Stimulated activated CD4-positive, alpha-beta T cell treated with anti-CD3 and anti-CD28 coated beads, Interleukin-15, amount 100 ng/mL, for 48 hours (primary cell): Measurements from ENCODE around the gene SRD5A1.

Experiments used
- DNase-seq, 2 donors: peaks; one replicate each; pipeline ENCODE4 v3.0.0-alpha.2; 2020; ENCODE audit warnings: low read depth in 2 of 2

SRD5A1 gene

DNA sequence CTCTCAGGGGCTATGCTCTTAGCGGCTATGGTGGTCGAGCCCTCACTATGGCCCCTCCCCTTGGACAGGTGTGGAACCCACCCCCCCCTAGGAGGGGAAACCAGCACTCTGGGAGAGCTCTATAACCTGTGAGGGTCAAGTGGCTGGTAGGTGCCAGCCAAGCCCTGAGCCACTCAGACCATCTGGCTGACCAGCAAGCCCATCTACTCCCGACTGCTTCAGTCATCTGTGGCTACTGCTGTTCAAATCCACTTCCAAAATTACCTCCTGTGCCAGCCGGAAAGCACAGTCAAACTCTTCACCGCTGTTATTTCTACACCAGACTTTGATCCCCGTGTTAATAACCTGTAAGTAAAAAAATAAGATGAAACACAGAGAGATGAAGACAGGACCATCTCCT lies 28.9 kb upstream of the SRD5A1 start:
- DNase-seq: no peak

DNA sequence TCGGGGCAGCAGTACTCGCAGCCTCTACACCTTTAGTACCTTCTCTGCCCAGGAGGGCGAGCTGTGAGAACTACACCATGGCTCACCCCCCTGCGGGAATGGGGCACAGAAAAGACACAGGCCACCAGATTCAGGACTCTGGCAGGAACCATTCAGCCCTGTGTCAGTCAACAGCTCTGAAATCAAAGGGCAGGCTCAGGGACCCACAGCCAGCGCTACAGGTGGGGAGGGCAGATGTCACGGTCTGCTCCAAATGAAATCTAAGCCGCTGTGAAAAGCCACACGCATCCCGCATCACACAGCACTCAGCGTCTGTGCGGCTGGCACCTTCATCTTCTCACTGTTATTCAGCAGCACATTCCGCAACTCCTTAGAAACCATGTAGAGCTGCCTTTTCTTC lies 28.3 kb upstream of the SRD5A1 start:
- no peak for DNase-seq

DNA sequence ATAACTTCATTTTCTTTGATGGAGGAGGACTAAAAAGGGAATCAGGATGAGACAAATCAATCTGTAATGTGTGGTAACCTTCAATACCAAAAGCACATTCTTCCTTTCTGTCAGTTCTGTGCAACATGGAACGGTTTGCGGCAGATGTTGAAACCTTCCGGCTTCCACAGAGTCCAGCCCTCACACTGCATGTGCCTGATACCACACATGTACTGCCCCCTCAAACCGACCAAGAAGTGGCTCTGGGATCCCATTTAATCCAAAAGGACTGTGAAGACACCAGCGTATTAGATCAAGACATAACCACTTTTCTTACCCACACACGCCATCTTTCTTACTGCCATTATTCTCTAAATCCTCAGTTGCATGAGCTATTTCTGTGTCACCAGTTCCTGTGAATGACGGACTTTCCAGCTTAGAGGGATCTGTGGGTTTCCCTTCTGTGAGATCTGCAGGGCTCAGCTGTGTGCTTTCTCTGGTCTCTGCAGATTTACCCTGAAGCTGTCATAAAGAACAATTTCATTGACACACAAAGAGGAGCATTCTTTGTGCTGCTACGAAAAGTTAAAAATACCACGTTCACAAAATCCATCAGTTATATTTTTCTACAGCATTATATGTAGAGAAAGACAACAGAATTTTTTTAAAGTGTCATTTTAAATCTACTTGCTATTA lies 26.2 kb upstream of the SRD5A1 start:
- no peak for DNase-seq

DNA sequence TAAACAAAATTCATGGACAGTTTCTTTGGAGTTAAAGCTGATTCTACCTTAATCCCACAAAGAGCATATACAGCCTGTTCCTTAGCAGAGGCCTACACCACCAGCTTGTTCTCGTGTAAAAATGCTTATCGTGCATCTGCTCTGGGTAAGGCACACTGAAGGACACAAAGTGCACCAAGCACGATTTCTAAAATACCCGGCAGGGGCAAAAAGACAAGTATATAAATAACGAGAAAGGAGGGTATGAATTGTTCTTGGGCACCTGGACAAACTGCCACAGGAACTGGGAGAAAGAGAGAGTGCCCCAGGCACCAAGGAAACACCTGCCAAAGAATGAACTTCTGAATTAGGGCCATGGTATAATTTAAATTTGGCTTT lies 25.7 kb upstream of the SRD5A1 start:
- DNase-seq: no peak

- no peak for DNase-seq
Observed at GRCh38 chr5:6608016-6608415, 25.2 kb upstream of the SRD5A1 start.

DNA sequence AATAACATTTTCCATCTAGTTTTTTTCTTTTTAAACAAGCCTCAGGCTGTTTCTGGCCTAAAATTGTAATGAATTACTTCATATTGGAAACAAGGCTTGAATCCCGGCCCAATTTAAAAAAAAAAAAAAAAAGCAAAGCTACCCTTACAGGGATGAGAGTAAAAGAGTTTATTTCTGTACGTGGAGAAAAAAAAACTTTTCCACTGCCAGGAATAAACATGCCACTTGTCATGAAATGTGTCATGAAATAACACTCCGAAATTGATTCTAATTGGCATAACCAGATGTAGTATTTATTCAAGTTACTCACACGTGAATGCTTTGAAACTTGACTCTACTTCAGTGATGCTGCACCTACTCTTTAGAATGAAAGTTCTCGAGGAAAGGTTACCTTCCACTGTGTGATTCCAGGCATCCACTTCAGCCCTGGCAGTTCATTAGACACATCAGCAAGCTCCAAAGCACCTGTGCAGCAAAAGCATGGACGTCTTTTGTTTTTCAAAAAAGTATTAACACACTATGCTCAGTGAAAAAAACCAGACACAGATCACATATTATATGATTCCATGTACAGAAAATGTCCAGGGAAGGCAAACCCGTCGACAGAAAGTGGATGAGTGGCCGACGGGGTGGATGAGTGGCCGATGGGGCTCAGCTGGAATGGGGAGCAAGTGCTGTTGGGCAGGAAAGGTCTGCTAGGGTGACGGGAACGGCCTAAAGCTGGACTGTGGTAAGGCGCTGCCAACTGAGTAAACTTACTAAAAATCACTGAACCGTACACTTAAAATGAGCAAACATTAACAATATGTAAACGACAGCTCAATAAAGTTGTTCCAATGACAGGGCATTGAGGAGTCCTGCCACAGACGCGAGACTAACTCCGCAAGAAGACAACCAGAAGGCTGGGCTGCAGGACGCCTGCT lies 21.6 kb upstream of the SRD5A1 start:
- DNase-seq: no peak

DNA sequence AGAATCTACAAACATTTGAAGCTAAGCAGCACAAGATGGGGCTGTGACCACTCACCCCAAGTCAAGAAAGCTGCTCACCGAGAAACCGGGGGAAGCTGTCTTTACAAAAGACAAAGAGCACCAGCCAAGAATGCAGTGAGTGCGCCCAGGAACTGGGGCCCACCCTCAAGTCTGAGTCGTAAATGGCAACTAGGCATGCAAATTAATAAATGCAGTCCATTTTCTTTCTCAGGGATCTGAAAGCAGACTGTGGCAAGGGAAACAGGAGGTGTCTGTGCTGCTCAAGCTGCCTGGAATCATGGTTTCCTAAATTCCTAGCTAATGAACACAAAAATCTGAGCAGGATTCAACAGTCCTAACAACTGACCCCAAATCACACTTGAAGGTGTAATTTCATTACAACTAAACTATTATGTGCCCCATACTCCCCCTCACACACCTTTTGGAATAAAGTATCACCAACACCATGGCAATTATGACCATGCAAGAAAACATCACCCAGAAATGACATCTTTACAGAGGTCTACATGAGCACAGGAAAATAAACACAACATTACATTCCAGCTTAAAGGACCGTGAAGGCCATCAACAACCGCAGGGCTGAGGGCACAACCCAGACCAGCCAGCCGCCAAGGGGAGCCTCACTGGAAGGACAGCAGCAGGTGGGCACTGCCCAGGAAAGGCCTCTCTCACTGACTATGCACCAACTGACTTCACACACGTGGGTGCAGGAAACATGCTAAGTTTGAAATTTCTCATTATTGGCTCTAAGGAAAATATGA lies 18.0 kb upstream of the SRD5A1 start:
- no peak for DNase-seq

- DNase-seq: no peak
Observed at GRCh38 chr5:6616632-6617031, 16.6 kb upstream of the SRD5A1 start.

DNA sequence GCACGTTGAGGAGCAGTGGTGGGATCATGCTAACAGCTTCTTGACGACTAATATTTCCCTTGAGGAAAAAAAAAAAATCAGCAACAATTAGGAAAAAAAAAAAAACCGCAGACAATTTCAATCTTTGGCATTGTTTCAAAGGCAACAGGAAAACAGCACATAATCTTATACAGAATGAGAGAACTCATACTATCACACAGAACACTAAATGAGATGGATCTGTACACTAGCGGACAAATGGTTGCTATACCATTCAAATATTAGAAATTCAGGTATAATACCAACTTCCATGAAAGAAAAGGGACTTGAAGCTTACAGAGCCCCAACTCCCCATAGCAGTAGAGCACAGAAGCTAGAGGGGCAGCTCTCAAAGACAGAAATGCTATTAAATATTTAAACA lies 10.0 kb upstream of the SRD5A1 start:
- DNase-seq: no peak

DNA sequence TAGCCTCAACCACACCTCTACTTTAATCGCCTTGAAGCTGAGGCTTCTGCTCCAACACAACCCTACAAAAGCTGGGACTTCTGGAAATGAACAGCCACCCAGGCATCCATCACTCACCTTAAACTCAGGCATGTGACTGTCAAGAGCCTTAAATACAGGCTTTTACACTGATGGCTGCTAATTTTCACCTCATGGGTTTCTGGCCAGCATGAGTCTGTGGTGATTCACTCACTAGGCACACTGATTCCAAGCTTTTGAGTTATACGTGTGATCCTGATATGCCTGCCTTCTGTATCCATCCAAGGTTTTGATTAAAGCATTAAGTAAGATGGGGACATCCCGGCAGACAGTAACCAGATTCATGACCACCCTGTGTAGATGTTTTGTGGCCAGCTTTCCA lies 9.3 kb upstream of the SRD5A1 start:
- DNase-seq: no peak

DNA sequence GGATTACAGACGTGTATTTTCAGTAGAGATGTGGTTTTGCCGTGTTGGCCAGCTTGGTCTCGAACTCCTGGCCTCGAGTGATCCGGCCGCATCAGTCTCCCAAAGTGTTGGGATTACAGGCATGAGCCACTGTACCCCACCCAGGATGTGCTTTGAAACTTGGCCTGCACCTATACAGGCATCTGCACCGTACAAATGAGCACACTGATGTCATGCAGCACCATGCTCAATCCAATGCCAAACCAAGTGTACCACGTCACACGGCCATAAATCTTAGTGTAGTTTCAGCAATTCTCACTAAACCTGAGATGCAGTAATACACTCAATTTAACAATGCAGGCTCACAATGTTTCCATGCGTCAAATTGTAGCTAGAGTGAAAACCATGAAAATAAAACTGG lies 6.7 kb upstream of the SRD5A1 start:
- no peak for DNase-seq

DNA sequence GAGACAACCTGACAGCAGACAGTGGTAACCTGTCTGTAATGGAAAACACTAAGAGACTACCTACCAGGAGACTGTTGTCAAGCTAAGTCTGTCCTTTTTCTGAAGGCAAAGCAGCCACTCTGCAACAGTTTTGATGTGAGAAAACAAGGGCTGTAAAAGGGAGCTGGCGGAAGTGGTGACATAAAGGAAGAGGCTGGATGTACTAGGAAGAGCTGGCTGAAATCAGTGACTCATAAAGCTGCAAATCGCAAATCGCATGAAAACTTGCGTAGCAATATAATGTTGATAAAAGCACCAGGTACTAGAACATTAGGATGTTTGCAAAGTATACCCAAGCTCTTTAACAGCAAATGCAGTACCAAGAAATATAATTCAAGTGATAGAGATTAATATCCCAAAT lies 1.8 kb upstream of the SRD5A1 start:
- DNase-seq: no peak

DNA sequence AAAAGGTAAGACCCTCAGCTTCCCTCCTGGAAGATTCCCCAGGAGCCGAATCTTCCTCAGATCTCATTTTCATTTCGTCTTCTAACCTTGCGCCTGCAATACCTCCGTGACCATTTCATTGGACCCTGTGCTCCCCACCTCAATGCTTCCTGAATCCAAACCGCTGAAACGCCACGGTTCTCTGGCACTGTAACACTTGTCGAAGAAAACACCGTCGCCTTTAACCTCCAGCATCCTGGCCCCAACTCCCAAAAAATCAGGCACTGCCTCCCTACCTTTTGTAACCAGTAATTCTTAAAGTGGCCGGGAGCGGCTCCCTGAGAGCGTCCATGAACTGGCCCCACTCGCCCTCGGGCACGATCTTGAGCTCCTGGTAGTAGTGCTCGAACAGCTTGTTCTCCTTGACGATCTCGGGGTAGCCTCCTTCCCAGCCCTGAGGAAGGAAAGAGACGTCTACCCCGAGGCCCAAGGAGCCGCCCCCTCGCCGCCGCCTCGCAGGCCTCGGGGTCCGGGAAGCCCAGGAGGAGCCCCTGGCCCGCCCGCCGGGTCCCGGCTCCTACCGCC lies 834 bp upstream of the SRD5A1 start:
- no peak for DNase-seq

DNA sequence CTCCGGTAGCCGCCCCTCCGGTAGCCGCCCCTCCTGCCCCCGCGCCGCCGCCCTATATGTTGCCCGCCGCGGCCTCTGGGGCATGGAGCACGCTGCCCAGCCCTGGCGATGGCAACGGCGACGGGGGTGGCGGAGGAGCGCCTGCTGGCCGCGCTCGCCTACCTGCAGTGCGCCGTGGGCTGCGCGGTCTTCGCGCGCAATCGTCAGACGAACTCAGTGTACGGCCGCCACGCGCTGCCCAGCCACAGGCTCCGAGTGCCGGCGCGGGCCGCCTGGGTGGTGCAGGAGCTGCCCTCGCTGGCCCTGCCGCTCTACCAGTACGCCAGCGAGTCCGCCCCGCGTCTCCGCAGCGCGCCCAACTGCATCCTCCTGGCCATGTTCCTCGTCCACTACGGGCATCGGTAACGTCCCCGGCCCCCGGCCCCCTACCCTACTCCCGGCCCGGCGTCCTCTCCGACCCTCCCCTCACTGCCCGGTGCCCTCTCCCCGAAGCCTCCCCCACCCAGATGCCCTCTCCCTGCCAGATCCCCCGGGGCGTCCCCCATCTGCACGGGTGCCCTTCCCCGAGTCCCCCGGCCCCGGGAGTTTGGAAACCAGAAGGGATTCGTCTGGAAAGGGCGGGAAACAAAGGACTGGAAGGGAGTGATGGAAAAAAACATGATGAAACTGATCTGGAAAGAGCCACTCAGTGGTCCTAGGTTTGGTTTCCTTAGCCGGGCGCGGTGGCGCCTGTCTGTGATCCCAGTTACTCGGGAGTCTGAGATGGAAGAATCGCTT lies 417 bp downstream of the SRD5A1 start:
- peak in 1 of 2 donors; percentile 20 for DNase-seq

DNA sequence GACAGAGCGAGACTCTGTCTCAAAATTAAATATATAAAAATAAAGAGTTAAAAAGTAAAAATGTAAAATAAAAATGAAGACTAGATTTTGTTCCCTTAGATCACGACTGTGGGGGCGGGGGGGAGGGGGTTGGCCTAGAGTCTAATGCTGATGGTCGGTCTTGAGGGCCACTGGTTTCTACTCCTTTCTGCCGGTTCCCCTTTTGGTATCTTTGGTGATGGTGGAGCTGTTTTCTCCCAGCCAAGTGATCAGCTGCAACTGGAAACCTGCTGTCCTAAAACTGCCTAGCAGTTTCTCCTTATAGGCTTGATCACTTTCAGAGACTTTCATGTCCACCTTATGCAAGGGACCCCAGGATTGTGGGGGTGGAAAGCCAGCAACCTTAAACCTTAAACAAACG lies 1.1 kb downstream of the SRD5A1 start:
- DNase-seq: no peak

DNA sequence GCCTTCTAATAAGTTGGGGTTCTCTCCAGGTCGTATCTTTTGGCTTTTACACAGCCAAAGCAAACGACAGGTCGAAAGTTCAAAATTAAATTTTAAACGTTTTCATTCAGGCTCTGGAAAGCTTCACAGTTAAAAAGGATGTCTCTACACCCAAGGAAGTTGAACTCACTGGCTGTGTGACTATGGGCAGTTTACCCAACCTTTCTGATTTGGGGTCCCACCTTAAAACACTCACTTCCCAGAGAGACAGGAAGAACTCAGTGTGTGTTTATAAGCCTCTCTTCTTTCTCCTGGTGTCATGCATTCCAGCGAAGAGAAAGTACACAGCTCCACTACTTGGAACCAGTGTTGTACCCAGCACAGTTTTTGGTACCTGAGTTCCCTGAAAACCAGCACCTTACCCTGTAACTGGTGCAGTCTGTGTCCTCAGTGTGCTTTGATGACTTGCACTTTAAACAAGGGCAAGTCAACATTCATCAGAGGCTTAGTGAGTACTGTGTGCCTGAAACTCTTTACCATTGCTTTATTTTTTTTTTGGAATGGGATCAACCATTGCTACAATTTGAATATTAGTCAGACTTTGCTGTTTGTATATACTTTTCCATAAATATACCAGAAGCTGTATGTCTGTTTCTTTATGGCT lies 1.7 kb downstream of the SRD5A1 start:
- DNase-seq: no peak

- DNase-seq: no peak
Observed at GRCh38 chr5:6636293-6636692, 3.1 kb downstream of the SRD5A1 start.

DNA sequence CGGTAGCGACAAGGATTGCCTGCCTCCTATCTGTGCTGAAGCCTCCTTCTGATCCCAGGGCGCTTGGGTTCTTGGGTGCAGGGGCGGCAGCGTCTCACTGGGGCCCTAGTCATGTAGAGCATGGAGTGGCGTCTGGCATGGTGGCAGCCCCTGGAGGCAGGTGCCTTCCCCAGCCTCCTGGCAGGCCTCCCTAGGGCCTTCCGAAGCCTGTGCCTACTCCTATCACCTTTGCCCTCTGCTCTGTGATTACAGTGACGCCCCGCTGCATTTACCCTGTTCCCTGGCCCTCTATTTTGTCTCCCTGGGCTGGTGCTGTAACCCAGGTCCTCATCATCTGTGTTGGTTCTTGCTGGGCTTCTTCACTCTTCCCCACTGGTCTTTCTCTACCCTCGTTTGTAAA lies 3.8 kb downstream of the SRD5A1 start:
- DNase-seq: no peak

DNA sequence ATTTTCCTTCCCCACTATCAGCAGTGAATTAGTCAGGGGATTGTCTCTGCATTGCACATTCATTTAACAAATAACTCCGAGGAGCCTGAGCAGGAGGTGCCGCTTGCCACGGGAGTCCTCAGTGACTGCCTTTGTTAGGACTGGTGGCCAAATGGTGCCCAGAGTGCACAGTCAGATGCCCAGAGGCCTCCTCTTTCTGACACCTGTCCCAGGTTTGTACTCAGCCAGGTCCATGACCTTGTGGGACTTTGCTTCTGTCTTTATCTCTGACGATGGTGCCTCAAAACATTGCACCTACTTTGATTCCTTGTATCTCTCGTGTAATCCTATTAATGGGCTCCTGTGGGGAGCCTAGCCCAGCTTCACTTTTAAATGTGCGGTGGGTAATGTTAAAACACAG lies 4.3 kb downstream of the SRD5A1 start:
- DNase-seq: no peak

DNA sequence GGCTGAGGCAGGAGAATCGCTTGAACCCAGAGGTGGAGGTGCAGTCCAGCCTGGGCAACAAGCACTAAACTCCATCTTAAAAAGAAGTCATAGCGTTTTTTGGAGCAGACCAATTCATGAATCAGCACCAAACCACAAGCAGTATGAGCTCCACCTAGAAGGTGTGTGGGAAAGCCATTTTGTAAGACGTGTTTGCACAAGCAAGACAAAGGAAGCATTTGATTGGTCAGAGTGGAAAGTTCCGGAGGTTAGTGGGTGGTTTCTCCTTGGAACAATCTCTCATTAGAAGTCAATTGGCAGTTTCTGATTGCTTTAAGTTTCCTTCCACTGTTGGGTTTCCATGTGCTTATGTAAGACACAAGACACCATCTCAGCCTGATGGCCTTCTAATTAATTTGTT lies 5.0 kb downstream of the SRD5A1 start:
- no peak for DNase-seq

DNA sequence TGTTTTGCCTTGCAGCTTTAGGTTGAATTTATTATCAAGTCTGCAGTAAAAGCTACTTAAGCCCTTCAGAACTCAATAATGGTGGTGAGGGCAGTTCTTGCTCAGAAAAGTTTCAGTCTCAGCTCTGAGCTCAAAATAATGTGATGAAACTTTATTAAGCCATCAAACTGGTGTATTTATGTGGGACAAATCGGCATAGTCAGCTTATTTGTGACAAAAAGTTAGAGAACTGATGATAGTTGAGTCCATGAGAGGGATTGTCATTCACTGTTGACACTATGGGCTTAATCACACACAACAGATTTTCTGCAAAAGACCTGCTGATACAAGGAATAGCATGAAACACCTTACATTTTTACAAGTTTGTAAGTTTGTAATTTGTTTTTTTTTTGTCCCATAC lies 9.4 kb downstream of the SRD5A1 start:
- no peak for DNase-seq
